K562 (cell line): ENCODE data around the gene HERC3. TPM values are rescaled to one million over a fixed set of nuclear protein-coding genes. Genes with fewer than 3 reads are reported as not detected.

Experiments used
- AFF1 ChIP-seq, 2 experiments: fragments of 450-650 bp; IDR thresholded peaks; 2 replicates each; pipeline ENCODE4 v1.6.1; 2018; ENCODE audit warnings: mild to moderate bottlenecking in 2 of 2, low read depth in 1 of 2; ENCODE audit not compliant: partially characterized antibody in 2 of 2
- ARID4B ChIP-seq: sonication (generic); formaldehyde crosslinking; IDR thresholded peaks from 2 replicates; pipeline ENCODE4 v1.8.0; 2022; ENCODE audit warnings: mild to moderate bottlenecking, missing genetic modification reagents
- BRCA1 ChIP-seq, 2 experiments: fragments of 450-650 bp in 1 of 2; sonication (generic) in 1 of 2; formaldehyde crosslinking in 1 of 2; IDR thresholded peaks; 2 replicates each; pipeline versions ENCODE4 v1.5.0 to v1.6.1; 2017 to 2020; ENCODE audit warnings: mild to moderate bottlenecking in 1 of 2, missing genetic modification reagents in 1 of 2
- HLTF ChIP-seq: fragments of 450-650 bp; IDR thresholded peaks from 2 replicates; pipeline ENCODE4 v1.6.1; 2016
- MAFG ChIP-seq: fragments of 450-650 bp; conservative IDR thresholded peaks from 2 replicates; pipeline ENCODE4 v1.6.1; 2016; ENCODE audit warnings: missing genetic modification characterization, missing compliant biosample characterization
- NCOA4 ChIP-seq: fragments of 450-650 bp; IDR thresholded peaks from 2 replicates; pipeline ENCODE4 v1.6.1; 2018; ENCODE audit warnings: mild to moderate bottlenecking; ENCODE audit not compliant: partially characterized antibody
- RBFOX2 ChIP-seq: fragments of 200-400 bp; formaldehyde crosslinking; IDR thresholded peaks from 2 replicates; pipeline ENCODE4 v1.6.1; 2017; ENCODE audit warnings: low read depth, mild to moderate bottlenecking, low read length, moderate library complexity
- SMARCC2 ChIP-seq: fragments of 450-650 bp; IDR thresholded peaks from 2 replicates; pipeline ENCODE4 v1.6.1; 2017; ENCODE audit warnings: antibody characterized with exemption, moderate library complexity, mild to moderate bottlenecking, low read depth
- ZBTB5 ChIP-seq: fragments of 450-650 bp; IDR thresholded peaks from 2 replicates; pipeline ENCODE4 v1.6.1; 2017; ENCODE audit warnings: antibody characterized with exemption
- ZNF668 ChIP-seq: fragments of 250-450 bp; sonication (Bioruptor Pico); IDR thresholded peaks from 2 replicates; pipeline ENCODE4 v1.8.0; 2022; ENCODE audit warnings: mild to moderate bottlenecking, inconsistent platforms
- polyA plus RNA-seq, 8 experiments: library from polyadenylated mRNA; depleted of rRNA in 4 of 8; stranded (reverse) in 5 of 8; unstranded in 3 of 8; fragments of >200 nt; fragmentation: Nextera tagmentation in 2 of 8; fragmentation: Illumina TruSeq in 1 of 8; extraction: Ambion mirVana in 2 of 8; extraction: Trizol in 1 of 8; gene quantifications; 2 replicates each; pipeline versions ENCODE4 v1.2.1 to v1.2.3, GENCODE V29; 2011 to 2014; ENCODE audit warnings: inconsistent platforms in 1 of 8, missing spikeins in 1 of 8
- total RNA-seq, 7 experiments: library from RNA; depleted of rRNA in 6 of 7; stranded (reverse); fragments of >200 nt in 6 of 7; fragmentation: Illumina TruSeq in 2 of 7; extraction: Trizol in 2 of 7; gene quantifications; 2 replicates each; pipeline versions ENCODE4 v1.2.1 to v1.2.3, GENCODE V29; 2011 to 2021; ENCODE audit warnings: low replicate concordance in 1 of 7

The HERC3 gene
- total and polyA plus RNA-seq, 9 of the 15 experiments (the other 6 are each of a cell fraction or from before 2014, with no cell fraction given), result 1.8 to 13.1 (median 7.6) TPM

GRCh38 chr4:88573276-88573980 lies 18.9 kb upstream of the HERC3 start (continued):
- TF ChIP-seq ARID4B (CRISPR knock-in tag), result no peak
- TF ChIP-seq SMARCC2, result no peak
- no peak for TF ChIP-seq HLTF
- TF ChIP-seq ZBTB5, result no peak
- TF ChIP-seq ZNF668 (CRISPR knock-in tag), result no peak
- no peak for TF ChIP-seq MAFG (tag)
- no peak for TF ChIP-seq NCOA4
- TF ChIP-seq BRCA1 (IDR thresholded peaks at IDR 0.05), result no peak
- no peak for TF ChIP-seq BRCA1 (CRISPR knock-in tag; IDR thresholded peaks at IDR 0.05)
- TF ChIP-seq RBFOX2, result no peak
- TF ChIP-seq AFF1 (IDR thresholded peaks at IDR 0.05; ENCODE audit: low read depth in 1 of 2, partially characterized antibody in 2 of 2), result no peak
